HepG2 (cell line): ENCODE data around the gene CLDN22. TPM values are rescaled to one million over a fixed set of nuclear protein-coding genes. Genes with fewer than 3 reads are reported as not detected.

ENCODE experiments used
- ATAC-seq: fragments of 200-7000 bp; cut with Tn5 transposase; 3 replicates; pipeline ENCODE4 v1.9.1; 2020; ENCODE audit warnings: mild to moderate bottlenecking, moderate library complexity
- BruUV-seq: library from RNA; stranded (reverse); fragments of 400-500 nt; replicated peaks from 2 replicates; lab custom pipeline; 2021; lab: Mats Ljungman, UMichigan
- CTCF ChIA-PET: fragments of 300-600 bp; formaldehyde crosslinking; extraction: SDS; loops from one replicate; lab custom pipeline; 2021; ENCODE audit warnings: low total read pairs, inconsistent platforms, low intra/inter-chr PET ratio; lab: Yijun Ruan, JAX
- POLR2A ChIA-PET: fragments of 350-600 bp; sonication (Branson Sonifier 250); formaldehyde crosslinking; loops from one replicate; lab custom pipeline; 2020; ENCODE audit warnings: antibody characterized with exemption, inconsistent platforms; lab: Yijun Ruan, JAX
- DNase-seq: peaks from one replicate; pipeline ENCODE4 v3.0.0-alpha.2; 2015; ENCODE audit warnings: low spot score
- FAIRE-seq: peaks from 3 replicates; lab custom pipeline; 2011; peaks lifted over from hg19 to GRCh38; lab: Jason Lieb, UNC
- H2AFZ ChIP-seq: one replicate; pipeline ENCODE4 v1.6.1; 2011; ENCODE audit warnings: low read length, inconsistent platforms
- H3K27ac ChIP-seq: fragments of 300-600 bp; 3 replicates; pipeline ENCODE4 v1.8.0; 2011; ENCODE audit warnings: mixed run types, mild to moderate bottlenecking, mixed read lengths, low read length, inconsistent platforms; ENCODE audit not compliant: insufficient read depth; ENCODE audit errors: extremely low read length
- H3K27me3 ChIP-seq, 2 experiments: fragments of 200-600 bp in 1 of 2; 2 replicates in 1 of 2; 3 replicates in 1 of 2; pipeline versions ENCODE4 v1.6.0 to v1.8.0; 2011; ENCODE audit warnings: low read length in 2 of 2, mild to moderate bottlenecking in 2 of 2, moderate library complexity in 2 of 2, inconsistent platforms in 1 of 2; ENCODE audit not compliant: insufficient read depth in 2 of 2, control insufficient read depth in 1 of 2
- H3K36me3 ChIP-seq, 2 experiments: fragments of 200-600 bp in 1 of 2; replicated peaks in 1 of 2; 2 replicates in 1 of 2; 3 replicates in 1 of 2; pipeline versions ENCODE4 v1.5.1 to v1.8.0; 2011; ENCODE audit warnings: low read length in 2 of 2, inconsistent platforms in 1 of 2; ENCODE audit not compliant: insufficient read depth in 2 of 2, control insufficient read depth in 1 of 2
- H3K4me1 ChIP-seq: 2 replicates; pipeline ENCODE4 v1.5.1; 2012; ENCODE audit warnings: low read length, inconsistent platforms; ENCODE audit not compliant: insufficient read depth
- H3K4me2 ChIP-seq: 2 replicates; pipeline ENCODE4 v1.6.0; 2011; ENCODE audit warnings: low read depth, low read length, inconsistent platforms
- H3K4me3 ChIP-seq, 3 experiments: fragments of 200-600 bp in 1 of 3; sonication (generic), shearing (Covaris generic) in 1 of 3; replicated peaks in 1 of 3; 2 replicates each; pipeline ENCODE4 v1.5.1; 2011 to 2016; ENCODE audit warnings: low read length in 3 of 3, inconsistent platforms in 2 of 3, low read depth in 2 of 3, mild to moderate bottlenecking in 2 of 3, control low read depth in 1 of 3, mixed read lengths in 1 of 3; ENCODE audit not compliant: insufficient read depth in 1 of 3
- H3K79me2 ChIP-seq: one replicate; pipeline ENCODE4 v1.6.1; 2011; ENCODE audit warnings: low read length, inconsistent platforms; ENCODE audit not compliant: insufficient read depth
- H3K9ac ChIP-seq: 2 replicates; pipeline ENCODE4 v1.6.0; 2011; ENCODE audit warnings: mild to moderate bottlenecking, low read depth, low read length, inconsistent platforms; ENCODE audit not compliant: insufficient read depth
- H3K9me3 ChIP-seq: 2 replicates; pipeline ENCODE4 v1.5.1; 2012; ENCODE audit warnings: mild to moderate bottlenecking, low read length
- H4K20me1 ChIP-seq: 2 replicates; pipeline ENCODE4 v1.6.0; 2011; ENCODE audit warnings: inconsistent platforms, mild to moderate bottlenecking, low read length, moderate library complexity; ENCODE audit not compliant: insufficient read depth
- CEBPZ ChIP-seq: IDR thresholded peaks from 2 replicates; pipeline ENCODE4 v1.6.1; 2012; ENCODE audit warnings: low read length, improper control_type of control experiment
- DMTF1 ChIP-seq: sonication (generic); formaldehyde crosslinking; IDR thresholded peaks from 2 replicates; pipeline ENCODE4 v1.4.0; 2020; ENCODE audit warnings: mild to moderate bottlenecking, missing genetic modification reagents
- RXRB ChIP-seq: IDR thresholded peaks from 2 replicates; pipeline ENCODE4 v1.6.1; 2016; ENCODE audit warnings: borderline replicate concordance, missing genetic modification reagents, missing compliant biosample characterization
- SOX6 ChIP-seq, 2 experiments: fragments of 450-650 bp in 1 of 2; sonication (generic) in 1 of 2; formaldehyde crosslinking in 1 of 2; IDR thresholded peaks; 2 replicates each; pipeline versions ENCODE4 v1.4.0 to v1.6.1; 2017 to 2020; ENCODE audit warnings: antibody characterized with exemption in 1 of 2, mild to moderate bottlenecking in 1 of 2, missing genetic modification reagents in 1 of 2
- UBTF ChIP-seq: sonication (generic); formaldehyde crosslinking; IDR thresholded peaks from 2 replicates; pipeline ENCODE4 v1.4.0; 2020; ENCODE audit warnings: mild to moderate bottlenecking, missing genetic modification reagents
- YEATS4 ChIP-seq: sonication (generic); formaldehyde crosslinking; IDR thresholded peaks from 2 replicates; pipeline ENCODE4 v1.4.0; 2020; ENCODE audit warnings: missing genetic modification reagents, borderline replicate concordance
- YY1 ChIP-seq: IDR thresholded peaks from 2 replicates; pipeline ENCODE4 v1.6.1; 2011; ENCODE audit warnings: low read length, low read depth, moderate library complexity, mild to moderate bottlenecking; ENCODE audit not compliant: insufficient read depth, insufficient replicate concordance
- ZNF280B ChIP-seq: sonication (generic); formaldehyde crosslinking; IDR thresholded peaks from 2 replicates; pipeline ENCODE4 v1.5.0; 2020; ENCODE audit warnings: missing genetic modification reagents, mild to moderate bottlenecking, borderline replicate concordance
- ZNF335 ChIP-seq: sonication (generic); formaldehyde crosslinking; IDR thresholded peaks from 2 replicates; pipeline ENCODE4 v1.4.0; 2020; ENCODE audit warnings: missing genetic modification reagents
- ZNF562 ChIP-seq: sonication (generic); formaldehyde crosslinking; IDR thresholded peaks from 2 replicates; pipeline ENCODE4 v1.8.0; 2022; ENCODE audit warnings: missing genetic modification reagents, borderline replicate concordance
- ZNF691 ChIP-seq: sonication (generic); formaldehyde crosslinking; IDR thresholded peaks from 2 replicates; pipeline ENCODE4 v1.4.0; 2020; ENCODE audit warnings: missing genetic modification reagents, low read depth, mild to moderate bottlenecking, borderline replicate concordance
- WGBS: methylation state at CpG from one replicate; pipeline ENCODE4 v1.1.6; 2017; ENCODE audit warnings: low lambda C conversion rate; 5-methylcytosine and 5-hydroxymethylcytosine counted together
- in situ Hi-C: cut with HindIII; loops from 2 replicates; pipeline ENCODE4 v1.10.0; 2017; ENCODE audit warnings: low pct_unique_long_range_greater_than_20kb; ENCODE audit not compliant: extremely low pct_ligation_motif_present
- intact Hi-C: fragments of 100-400 bp; cut with micrococcal nuclease; formaldehyde crosslinking; loops from one replicate; pipeline ENCODE4 v1.10.0; 2022; ENCODE audit not compliant: unreplicated experiment
- polyA plus RNA-seq, 8 experiments: library from polyadenylated mRNA; depleted of rRNA in 3 of 8; stranded (reverse) in 7 of 8; unstranded in 1 of 8; fragments of >200 nt; fragmentation: Illumina TruSeq in 4 of 8; extraction: Trizol in 4 of 8; gene quantifications; 2 replicates each; pipeline versions ENCODE4 v1.2.1 to v1.2.3, GENCODE V29; 2011 to 2016; ENCODE audit warnings: low read depth in 4 of 8, missing spikeins in 1 of 8, mixed read lengths in 1 of 8; ENCODE audit not compliant: insufficient read depth in 1 of 8
- total RNA-seq, 5 experiments: library from RNA; depleted of rRNA; stranded (reverse); fragments of >200 nt; fragmentation: Illumina TruSeq; extraction: Trizol; gene quantifications; 2 replicates each; pipeline ENCODE4 v1.2.3, GENCODE V29; 2016; ENCODE audit warnings: low read depth in 1 of 5

The CLDN22 gene
- total and polyA plus RNA-seq, 2 of the 13 experiments (the other 11 are each of a cell fraction or from before 2014, with no cell fraction given), result 0.07 TPM; not detected in 1

- TF ChIP-seq YY1, result no peak
Measured at GRCh38 chr4:183299464-183299863, 20.6 kb downstream of the CLDN22 start (continued).

GRCh38 chr4:183297675-183298074 lies 22.4 kb downstream of the CLDN22 start:
- no peak overlapping the region for H3K9ac ChIP-seq
- no peak for DNase-seq
- no peaks in the 10 kb centered on the region for H4K20me1 ChIP-seq
- intact Hi-C loops, result no loop called here
- no peak overlapping the region for H3K4me3 ChIP-seq
- H3K79me2 ChIP-seq, result no peaks in the 10 kb centered on the region
- no TSS peak for BruUV-seq
- TF ChIP-seq ZNF691 (CRISPR knock-in tag) (no peak), YEATS4 (CRISPR knock-in tag) (no peak), ZNF280B (CRISPR knock-in tag) (no peak), RXRB (CRISPR knock-in tag) (no peak), DMTF1 (CRISPR knock-in tag) (no peak), SOX6 (IDR thresholded peaks at IDR 0.05) (no peak), SOX6 (CRISPR knock-in tag; IDR thresholded peaks at IDR 0.05) (no peak), ZNF562 (CRISPR knock-in tag) (no peak), ZNF335 (CRISPR knock-in tag) (no peak), UBTF (no peak), CEBPZ (no peak)
- TF ChIP-seq, all 625 proteins: peak for 0
- Histone ChIP-seq H3K36me3 (peaks cover 9 to 46% of the 10 kb centered on the region in 2 experiments; a peak in 4 of 5 replicates), H3K9me3 (no peaks in the 10 kb centered on the region), H3K27ac (no peak overlapping the region), H3K27me3 (no peaks in the 10 kb centered on the region), H3K4me1 (no peaks in the 10 kb centered on the region), H3K4me2 (no peak overlapping the region), H2AFZ (no peak overlapping the region)
- WGBS, result 100% methylated on average over 3 of the region's 3 CpGs
- ChIA-PET POLR2A (no interaction called here), CTCF (no interaction called here)
- ATAC-seq (no peak), FAIRE-seq (no peak)
- in situ Hi-C loops, result no loop called here
